Measurements from ENCODE around the gene FANCD2. TPM values are rescaled to one million over a fixed set of nuclear protein-coding genes. Genes with fewer than 3 reads are reported as not detected.

Gene FANCD2
- total and polyA plus RNA-seq, 9 donors, result 2.0 to 4.3 (median 3.4) TPM

GRCh38 chr3:10004506-10004905 is 21.7 kb upstream of the FANCD2 start:
- DNase-seq, result no peak
- intact Hi-C loops (cut with DNase I), result no loop called here

DNA sequence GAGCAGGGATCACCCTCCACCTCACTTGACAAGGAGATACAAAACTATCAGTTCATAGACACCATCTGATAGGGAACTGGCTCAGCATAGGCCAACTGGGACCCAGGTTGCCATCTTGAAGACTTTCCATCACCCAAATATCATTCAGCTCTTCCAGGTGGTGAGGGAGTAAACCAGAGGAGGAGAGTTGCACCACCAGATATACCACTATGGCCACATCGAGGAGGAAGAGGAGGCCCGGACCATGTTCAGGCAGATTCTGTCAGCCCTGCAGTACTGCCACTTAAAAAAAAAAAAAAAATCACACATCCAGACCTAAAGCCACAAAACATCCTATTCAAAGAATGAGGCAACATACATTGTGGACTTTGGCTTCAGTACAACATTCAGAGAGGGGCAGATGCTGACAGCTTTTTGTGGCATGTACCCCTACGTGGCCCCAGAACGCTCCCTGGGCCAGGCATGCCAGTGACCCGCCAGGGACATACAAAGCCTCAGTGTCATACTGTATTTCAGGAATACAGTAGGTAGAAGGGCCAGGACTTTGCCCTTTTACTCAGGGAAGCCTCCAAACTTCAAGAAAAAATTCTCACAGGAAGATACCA is 21.2 kb upstream of the FANCD2 start:
- 91 to 94% (median 91%) methylated on average over 5 of the region's 5 CpGs for WGBS, 3 donors
- intact Hi-C loops (cut with DNase I), result no loop called here
- DNase-seq, result no peak
- TF ChIP-seq POLR2A (IDR thresholded peaks at IDR 0.05) (no peak), EP300 (IDR thresholded peaks at IDR 0.05) (no peak), CTCF (IDR thresholded peaks at IDR 0.05) (no peak)
- Histone ChIP-seq H3K4me3 (no peak overlapping the region), H3K27ac (no peak overlapping the region), H3K27me3 (no peaks in the 10 kb centered on the region), H3K36me3 (no peaks in the 10 kb centered on the region), H3K9me3 (no peaks in the 10 kb centered on the region), H3K4me1 (ENCODE audit: insufficient read depth) (peaks cover 3% of the 10 kb centered on the region)

More at GRCh38 chr3:10004506-10004905, 21.7 kb upstream of the FANCD2 start:
- H3K27me3 ChIP-seq, result no peaks in the 10 kb centered on the region
- no peak for TF ChIP-seq CTCF (IDR thresholded peaks at IDR 0.05)
- TF ChIP-seq EP300 (IDR thresholded peaks at IDR 0.05), result no peak
- TF ChIP-seq POLR2A (IDR thresholded peaks at IDR 0.05), result no peak
- no peaks in the 10 kb centered on the region for H3K9me3 ChIP-seq
- H3K4me1 ChIP-seq (ENCODE audit: insufficient read depth), result no peaks in the 10 kb centered on the region
- WGBS, 3 donors, result 89 to 93% (median 92%) methylated on average over 7 of the region's 7 CpGs
- no peaks in the 10 kb centered on the region for H3K36me3 ChIP-seq
- H3K27ac ChIP-seq, result no peak overlapping the region
- no peak overlapping the region for H3K4me3 ChIP-seq

DNA sequence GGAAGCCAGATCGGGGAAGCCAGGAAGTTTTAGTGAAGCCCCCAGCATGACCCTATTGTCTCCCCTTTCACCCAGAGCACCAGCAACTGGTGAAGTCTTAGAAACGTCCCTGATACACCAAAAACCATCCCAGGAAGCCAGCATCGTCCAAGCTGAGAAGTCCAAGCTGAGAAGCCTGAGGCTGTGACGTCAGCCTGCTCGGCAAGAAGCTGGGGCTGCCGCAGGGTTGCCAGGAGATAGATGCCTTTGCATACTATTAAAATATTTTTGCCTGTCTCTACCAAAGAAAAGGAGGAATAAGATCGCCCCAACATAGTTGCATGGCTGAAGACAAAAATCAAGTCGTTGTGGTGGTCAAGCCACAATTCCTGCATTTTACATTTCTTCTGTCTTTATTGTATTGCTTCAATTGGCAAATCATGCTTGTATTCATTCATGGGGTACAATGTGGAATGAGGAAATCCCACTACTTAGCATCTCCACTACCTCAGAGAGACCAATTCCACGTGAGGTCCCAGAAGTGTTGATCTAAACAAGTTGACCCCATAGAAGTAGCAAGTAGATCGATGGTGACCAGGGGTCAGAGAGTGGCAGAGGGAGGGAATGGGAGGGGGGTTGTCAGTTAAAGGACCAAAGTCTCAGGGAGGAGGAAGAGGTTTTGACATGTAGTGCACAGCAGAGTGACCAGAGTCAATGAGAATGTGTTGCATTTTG is 20.0 kb upstream of the FANCD2 start:
- no peak for DNase-seq
- Histone ChIP-seq H3K27ac (no peak overlapping the region), H3K27me3 (no peaks in the 10 kb centered on the region), H3K4me1 (ENCODE audit: insufficient read depth) (peaks cover 5% of the 10 kb centered on the region), H3K9me3 (no peaks in the 10 kb centered on the region), H3K4me3 (no peak overlapping the region), H3K36me3 (no peaks in the 10 kb centered on the region)
- intact Hi-C loops (cut with DNase I), result no loop called here
- TF ChIP-seq POLR2A (IDR thresholded peaks at IDR 0.05) (no peak), EP300 (IDR thresholded peaks at IDR 0.05) (no peak), CTCF (IDR thresholded peaks at IDR 0.05) (no peak)
- WGBS, 3 donors, result 62 to 77% (median 77%) methylated on average over 10 of the region's 10 CpGs

DNA sequence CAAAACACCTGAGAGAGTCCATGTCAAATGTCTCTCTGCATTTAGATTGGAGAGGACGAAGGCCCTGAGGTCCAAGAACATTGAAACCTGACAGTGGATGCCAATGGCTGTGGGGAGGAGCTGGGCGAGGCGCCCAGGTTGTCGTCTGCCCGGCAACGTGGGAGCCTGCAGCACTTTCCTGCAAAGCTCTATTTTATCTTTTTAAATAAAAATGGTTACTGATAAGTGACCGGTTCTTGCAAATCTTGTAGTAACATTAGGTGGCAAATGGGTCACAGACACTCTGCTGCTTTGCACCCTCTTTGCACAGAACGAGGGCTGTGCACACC is 19.5 kb upstream of the FANCD2 start:
- H3K27ac ChIP-seq, result no peak overlapping the region
- intact Hi-C loops (cut with DNase I), result no loop called here
- WGBS, 3 donors, result 47 to 60% (median 59%) methylated on average over 8 of the region's 8 CpGs
- no peak overlapping the region for H3K4me3 ChIP-seq
- TF ChIP-seq EP300 (IDR thresholded peaks at IDR 0.05) (no peak), CTCF (IDR thresholded peaks at IDR 0.05) (no peak), POLR2A (IDR thresholded peaks at IDR 0.05) (no peak)
- H3K27me3 ChIP-seq, result no peaks in the 10 kb centered on the region
- no peaks in the 10 kb centered on the region for H3K9me3 ChIP-seq
- DNase-seq, result no peak
- H3K36me3 ChIP-seq, result no peaks in the 10 kb centered on the region
- H3K4me1 ChIP-seq (ENCODE audit: insufficient read depth), result peaks cover 7% of the 10 kb centered on the region
